Placental pericyte (primary cell): ENCODE results near the gene PKNOX1. TPM values are rescaled to one million over a fixed set of nuclear protein-coding genes. Genes with fewer than 3 reads are reported as not detected.

Experiments
- small RNA-seq: library from RNA; depleted of rRNA; stranded (forward); fragments of <200 nt; gene quantifications from one replicate; pipeline ENCODE3, GENCODE V24; 2012; ENCODE audit warnings: low replicate concordance
- total RNA-seq: library from RNA; depleted of rRNA; stranded (reverse); fragments of >200 nt; gene quantifications from 2 replicates; pipeline ENCODE4 v1.2.3, GENCODE V29; 2012

Gene PKNOX1, protein sequence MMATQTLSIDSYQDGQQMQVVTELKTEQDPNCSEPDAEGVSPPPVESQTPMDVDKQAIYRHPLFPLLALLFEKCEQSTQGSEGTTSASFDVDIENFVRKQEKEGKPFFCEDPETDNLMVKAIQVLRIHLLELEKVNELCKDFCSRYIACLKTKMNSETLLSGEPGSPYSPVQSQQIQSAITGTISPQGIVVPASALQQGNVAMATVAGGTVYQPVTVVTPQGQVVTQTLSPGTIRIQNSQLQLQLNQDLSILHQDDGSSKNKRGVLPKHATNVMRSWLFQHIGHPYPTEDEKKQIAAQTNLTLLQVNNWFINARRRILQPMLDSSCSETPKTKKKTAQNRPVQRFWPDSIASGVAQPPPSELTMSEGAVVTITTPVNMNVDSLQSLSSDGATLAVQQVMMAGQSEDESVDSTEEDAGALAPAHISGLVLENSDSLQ
- total RNA-seq, result 18.4 and 25.2 TPM in 2 replicates

DNA sequence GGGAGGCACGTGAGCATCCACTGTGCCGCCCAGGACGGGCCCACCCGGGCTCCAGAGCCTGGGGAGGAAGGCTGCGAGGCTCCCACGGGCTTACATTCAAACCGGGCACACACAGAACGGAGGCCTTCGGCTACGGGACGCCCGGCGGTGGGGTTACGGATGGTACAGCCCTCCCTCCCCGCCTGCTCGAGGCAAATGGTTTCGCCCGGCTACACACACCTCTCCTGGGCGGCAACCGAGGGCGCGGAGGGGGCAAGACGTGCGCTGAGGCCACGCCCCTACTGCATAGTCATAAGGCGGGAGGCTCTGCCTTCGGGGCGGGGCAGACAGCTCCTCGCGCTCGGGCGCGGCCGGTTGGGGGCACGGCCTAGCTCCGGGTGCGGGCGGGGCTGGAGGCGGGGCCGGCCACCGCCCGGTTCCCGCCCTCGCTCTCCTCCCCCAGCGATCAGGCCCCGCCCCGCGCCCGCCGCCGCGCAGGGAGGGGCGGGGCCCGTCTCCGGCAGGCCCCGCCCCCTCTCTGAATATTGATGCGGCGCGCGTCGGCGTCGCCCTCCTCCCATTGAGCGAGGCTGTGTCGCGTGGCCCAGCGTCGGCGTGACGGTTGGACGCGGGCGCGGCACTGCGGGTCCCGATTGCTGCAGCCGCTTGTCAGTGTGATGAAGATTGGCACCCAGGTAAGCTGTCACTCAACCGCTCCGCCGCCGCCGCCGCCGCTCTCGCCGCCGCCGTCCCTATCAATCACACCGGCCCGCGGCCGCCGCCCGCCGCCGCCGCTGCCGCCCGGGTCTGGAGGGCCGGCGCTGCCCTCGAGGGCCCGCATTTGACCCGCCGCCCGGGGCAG is at the start of gene PKNOX1:
Gene PKNOX1, plus strand, starts transcription at position 572 of the 841 bp plus-strand sequence. CDS start 29,820 bp downstream, outside the sequence.

DNA sequence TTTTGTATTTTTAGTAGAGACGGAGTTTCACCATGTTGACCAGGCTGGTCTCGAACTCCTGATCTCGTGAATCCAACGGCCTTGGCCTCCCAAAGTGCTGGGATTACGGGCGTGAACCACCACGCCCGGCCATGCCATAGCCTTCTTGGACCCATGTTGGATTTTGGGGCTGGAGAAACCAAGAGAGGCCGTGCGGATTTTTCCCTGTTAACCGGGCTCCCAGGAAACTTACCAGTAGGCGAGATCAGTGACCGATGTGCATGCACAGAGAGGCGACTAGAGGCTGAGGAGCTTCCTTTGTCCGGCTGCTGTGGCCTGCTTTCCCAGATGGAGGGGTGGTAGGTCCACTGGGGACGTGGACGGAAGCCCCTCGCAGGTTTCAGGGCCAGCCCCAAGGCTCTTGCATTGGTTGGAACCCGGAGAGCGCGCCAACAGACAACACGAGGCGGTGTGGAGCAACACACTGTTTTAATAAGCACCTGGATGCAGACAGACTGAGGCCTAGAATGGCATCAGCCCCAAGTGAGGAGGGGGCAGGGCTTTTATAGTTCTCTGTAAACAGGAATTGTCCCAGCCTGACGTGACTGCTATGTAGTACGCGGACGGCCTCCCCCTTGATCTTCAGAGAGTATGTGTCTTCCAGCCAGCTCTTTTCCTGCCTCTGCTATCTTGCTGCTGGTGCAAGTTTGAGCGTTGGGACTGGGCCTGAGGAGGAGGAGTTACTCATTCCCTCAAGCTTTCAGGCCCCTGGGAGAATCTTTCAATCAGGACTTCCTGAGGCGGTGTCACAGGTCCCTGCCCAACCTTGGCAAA is 49.0 kb upstream of the PKNOX1 start, which contains the start of gene ERVH48-1:
Gene ERVH48-1, minus strand, starts transcription at position 517 of the 813 bp plus-strand sequence. CDS start 6,624 bp downstream, outside the sequence.

DNA sequence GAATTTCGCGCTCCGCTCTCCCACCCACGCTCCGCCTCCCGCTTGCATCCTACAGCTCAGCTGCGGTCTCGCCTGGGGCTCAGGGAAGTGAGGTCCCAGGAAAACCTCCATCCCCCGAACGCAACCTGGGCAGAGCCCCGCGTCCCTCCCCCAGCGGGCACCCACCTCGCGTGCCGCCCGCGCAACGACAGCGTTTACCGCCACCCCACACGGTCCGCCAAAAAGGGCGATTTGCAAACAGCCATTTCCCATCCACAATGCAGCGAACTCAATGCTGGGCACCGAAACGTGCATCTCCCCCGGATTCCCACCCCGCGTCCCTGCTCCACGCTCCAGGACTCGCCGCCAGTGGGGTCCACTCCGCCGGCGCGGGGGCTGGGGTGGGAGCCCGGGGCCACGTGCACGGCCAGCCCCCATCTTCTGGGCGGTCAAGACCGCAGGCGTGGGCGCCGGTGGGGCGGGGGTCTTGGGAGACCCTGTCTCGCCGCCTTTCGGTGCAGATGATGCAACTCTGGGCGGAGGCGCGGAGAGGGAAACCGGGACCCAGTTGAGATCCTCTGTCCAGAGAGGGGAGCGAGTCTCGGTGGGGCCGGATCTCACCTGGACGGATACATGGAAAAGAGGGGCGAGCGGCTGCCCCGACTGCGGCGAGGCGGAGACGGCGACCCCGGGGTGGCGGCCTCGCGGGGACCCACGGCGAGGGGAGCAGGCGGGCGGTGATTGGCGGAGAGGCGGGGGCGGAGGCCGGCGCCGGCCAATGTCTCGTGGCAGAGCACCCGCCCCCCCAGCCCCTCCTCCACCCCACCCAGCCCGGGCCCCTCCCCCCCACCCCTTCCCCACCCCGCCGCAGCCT is 101.0 kb downstream of the PKNOX1 start, which contains the start of gene CBS:
Gene CBS, minus strand, starts transcription at position 666 of the 853 bp plus-strand sequence. CDS start 3,642 bp downstream, outside the sequence.

Small RNA genes within 50 kb of the gene (small RNA-seq; reads per million reads assigned to genes)
- gene MIR5692B, result not detected

Other genes starting within 250 kb of the PKNOX1 start
- 17.3 and 25.1 TPM in 2 replicates for gene WDR4, start 95.0 kb upstream of the PKNOX1 start, total RNA-seq
- gene NDUFV3, start 81.3 kb upstream of the PKNOX1 start, total RNA-seq, result 41.8 and 72.4 TPM in 2 replicates
- 0.22 TPM in 1 of 2 replicates, not detected in the other for gene ERVH48-1, start 48.9 kb upstream of the PKNOX1 start, total RNA-seq
- gene CBS, start 101.3 kb downstream of the PKNOX1 start, total RNA-seq, result 74.6 and 101 TPM in 2 replicates
- 42.5 and 47.7 TPM in 2 replicates for gene U2AF1, start 133.0 kb downstream of the PKNOX1 start, total RNA-seq
- not detected in 2 replicates for gene CRYAA, start 194.4 kb downstream of the PKNOX1 start, total RNA-seq